SK-N-MC (cell line): ENCODE data around the gene C2CD4C.
"Not testable (repeated sequence)": the region's sequence is repeated elsewhere in the genome, so short reads cannot be mapped to it uniquely, and the experiment has no call there.

Experiments
- DNase-seq: peaks from one replicate; pipeline ENCODE4 v3.0.0-alpha.2; 2011; ENCODE audit warnings: low read depth, low spot score
- H3K27ac ChIP-seq: fragments of 200-600 bp; sonication (generic); 2 replicates; pipeline ENCODE4 v1.5.1; 2016; ENCODE audit warnings: mixed run types
- H3K36me3 ChIP-seq: fragments of 200-600 bp; sonication (generic); 2 replicates; pipeline ENCODE4 v1.6.1; 2017; ENCODE audit warnings: antibody characterized with exemption, low read length, mixed read lengths; ENCODE audit not compliant: insufficient read depth
- H3K4me3 ChIP-seq: fragments of 200-600 bp; sonication (generic); 2 replicates; pipeline ENCODE4 v1.5.1; 2016
- H3K9ac ChIP-seq: fragments of 200-600 bp; sonication (generic); 2 replicates; pipeline ENCODE4 v1.8.0; 2017; ENCODE audit warnings: mixed run types, mixed read lengths; ENCODE audit not compliant: insufficient read length
- H3K9me3 ChIP-seq: fragments of 200-600 bp; sonication (generic); 2 replicates; pipeline ENCODE4 v1.6.1; 2017; ENCODE audit warnings: low read depth, mild to moderate bottlenecking, antibody characterized with exemption, low read length, moderate library complexity, mixed read lengths
- EZH2 ChIP-seq: fragments of 200-600 bp; sonication (generic); IDR thresholded peaks from one replicate; pipeline ENCODE4 v1.6.1; 2017; ENCODE audit warnings: antibody characterized with exemption
- FOXP2 ChIP-seq: optimal IDR thresholded peaks from 2 replicates; pipeline ENCODE3; 2011; ENCODE audit warnings: mild to moderate bottlenecking, moderate library complexity; ENCODE audit not compliant: insufficient read depth; ENCODE audit errors: extremely low read length, control extremely low read depth
- POLR2AphosphoS5 ChIP-seq: IDR thresholded peaks from 2 replicates; pipeline ENCODE4 v1.6.1; 2012; ENCODE audit warnings: mild to moderate bottlenecking, low read depth, low read length, borderline replicate concordance

C2CD4C gene

GRCh38 chr19:362683-363082 is 46.3 kb downstream of the C2CD4C start:
- H3K9ac ChIP-seq: no peak overlapping the region
- H3K27ac ChIP-seq: no peak overlapping the region
- no peak overlapping the region for H3K4me3 ChIP-seq
- H3K36me3 ChIP-seq: no peaks in the 10 kb centered on the region
- no peaks in the 10 kb centered on the region for H3K9me3 ChIP-seq
- TF ChIP-seq POLR2AphosphoS5: no peak
- DNase-seq: no peak

GRCh38 chr19:362154-362553 is 46.8 kb downstream of the C2CD4C start:
- Histone ChIP-seq H3K36me3 (no peaks in the 10 kb centered on the region), H3K27ac (no peak overlapping the region), H3K9me3 (no peaks in the 10 kb centered on the region), H3K4me3 (no peak overlapping the region), H3K9ac (no peak overlapping the region)
- TF ChIP-seq EZH2 (no peak), FOXP2 (no peak), POLR2AphosphoS5 (no peak)
- no peak for DNase-seq

DNA sequence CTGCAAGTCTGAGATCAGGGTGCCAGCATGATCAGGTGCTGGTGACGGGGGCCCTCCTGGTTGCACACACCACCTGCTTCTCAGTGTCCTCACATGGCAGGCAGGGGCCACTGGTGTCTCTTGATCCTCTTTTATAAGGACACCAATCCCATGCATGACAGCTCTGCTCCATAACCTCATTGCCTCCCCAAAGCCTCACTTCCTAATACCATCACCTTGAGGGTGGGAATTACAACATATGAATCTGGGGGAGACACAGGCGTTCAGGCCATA is 49.4 kb downstream of the C2CD4C start:
- Histone ChIP-seq H3K4me3 (no peak overlapping the region), H3K27ac (no peak overlapping the region), H3K9ac (no peak overlapping the region), H3K36me3 (no peaks in the 10 kb centered on the region), H3K9me3 (no peaks in the 10 kb centered on the region)
- no peak for DNase-seq
- TF ChIP-seq POLR2AphosphoS5 (no peak), FOXP2 (no peak), EZH2 (no peak)

DNA sequence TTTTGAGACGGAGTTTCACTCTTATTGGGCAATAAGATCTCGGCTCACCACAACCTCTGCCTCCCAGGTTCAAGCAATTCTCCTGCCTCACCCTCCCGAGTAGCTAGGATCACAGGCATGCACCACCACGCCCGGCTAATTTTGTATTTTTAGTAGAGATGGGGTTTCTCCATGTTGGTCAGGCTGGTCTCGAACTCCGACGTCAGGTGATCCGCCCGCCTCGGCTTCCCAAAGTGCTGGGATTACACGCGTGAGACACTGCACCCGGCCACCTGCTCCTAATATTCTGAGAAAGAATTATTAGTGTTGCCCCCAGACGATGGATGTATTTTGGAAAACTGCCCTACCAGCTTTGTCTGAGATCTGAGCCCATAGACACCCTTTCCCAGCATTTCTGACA is 53.4 kb downstream of the C2CD4C start:
- H3K27ac ChIP-seq, H3K4me3 ChIP-seq, H3K36me3 ChIP-seq, H3K9me3 ChIP-seq, H3K9ac ChIP-seq, DNase-seq: not testable (repeated sequence)
